SK-N-SH (cell line): Measurements from ENCODE around the gene MRPL43.
A peak's percentile ranks its signal among the peaks of the same experiment; 100 is the strongest.

ENCODE experiments used
- EZH2phosphoT487 ChIP-seq: fragments of 200-600 bp; sonication (generic); IDR thresholded peaks from 2 replicates; pipeline ENCODE4 v1.6.1; 2017; ENCODE audit warnings: low read depth, mixed run types, mild to moderate bottlenecking, antibody characterized with exemption, moderate library complexity, borderline replicate concordance
- MAX ChIP-seq: IDR thresholded peaks from 2 replicates; pipeline ENCODE4 v1.4.0; 2012; ENCODE audit warnings: low read depth
- MXI1 ChIP-seq: IDR thresholded peaks from 2 replicates; pipeline ENCODE4 v1.6.1; 2012; ENCODE audit warnings: mild to moderate bottlenecking, low read depth, low read length, improper control_type of control experiment
- TF ChIP-seq, protein P1 (sequence below): fragments of 200-600 bp; sonication (generic); IDR thresholded peaks from 2 replicates; pipeline ENCODE4 v1.6.1; 2017; ENCODE audit warnings: antibody characterized with exemption, mild to moderate bottlenecking, moderate library complexity

DNA sequence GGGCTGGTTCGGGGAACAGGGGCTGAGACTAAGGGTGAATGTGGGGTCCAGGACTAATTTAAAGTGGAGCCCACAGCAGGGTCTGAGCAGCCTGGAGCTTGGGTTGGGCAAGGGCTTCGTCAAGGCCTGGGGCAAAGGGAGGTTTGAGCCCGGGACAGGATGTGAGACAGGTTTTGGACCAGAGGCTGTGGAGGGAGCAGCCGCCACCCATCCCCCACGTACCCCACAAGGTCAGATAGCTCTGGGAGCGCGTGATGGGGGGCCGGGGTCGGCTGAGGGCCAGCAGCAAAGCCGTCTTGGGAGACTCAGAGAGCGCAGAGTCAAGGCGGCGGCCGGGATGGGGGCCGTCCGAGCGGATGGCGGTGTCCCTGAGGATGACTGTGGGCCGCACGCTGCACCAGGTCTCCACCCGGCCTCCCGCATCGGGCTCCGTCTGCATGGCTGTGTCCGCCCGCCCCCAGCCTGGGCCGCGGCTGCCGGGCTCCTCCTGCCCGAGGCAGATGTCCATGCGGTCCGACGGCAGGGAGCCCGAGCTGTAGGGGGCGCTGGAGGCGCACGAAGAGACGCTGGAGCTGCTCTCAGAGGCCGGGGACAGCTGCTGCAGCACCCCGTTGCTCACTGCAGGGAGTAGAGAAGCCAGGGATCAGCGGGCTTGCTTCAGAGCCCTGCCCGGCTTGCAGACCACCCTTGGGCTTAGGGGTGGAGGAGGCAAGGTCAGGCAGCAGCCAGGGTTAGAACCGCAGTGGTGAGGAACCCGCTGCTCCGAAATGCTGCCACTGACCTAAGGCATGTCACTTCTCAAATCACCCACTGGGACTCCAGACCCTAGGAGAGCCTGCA lies 31.5 kb upstream of the MRPL43 start:
- no peak for TF ChIP-seq EZH2phosphoT487
- TF ChIP-seq MAX: peak; percentile 72
- TF ChIP-seq, protein P1, sequence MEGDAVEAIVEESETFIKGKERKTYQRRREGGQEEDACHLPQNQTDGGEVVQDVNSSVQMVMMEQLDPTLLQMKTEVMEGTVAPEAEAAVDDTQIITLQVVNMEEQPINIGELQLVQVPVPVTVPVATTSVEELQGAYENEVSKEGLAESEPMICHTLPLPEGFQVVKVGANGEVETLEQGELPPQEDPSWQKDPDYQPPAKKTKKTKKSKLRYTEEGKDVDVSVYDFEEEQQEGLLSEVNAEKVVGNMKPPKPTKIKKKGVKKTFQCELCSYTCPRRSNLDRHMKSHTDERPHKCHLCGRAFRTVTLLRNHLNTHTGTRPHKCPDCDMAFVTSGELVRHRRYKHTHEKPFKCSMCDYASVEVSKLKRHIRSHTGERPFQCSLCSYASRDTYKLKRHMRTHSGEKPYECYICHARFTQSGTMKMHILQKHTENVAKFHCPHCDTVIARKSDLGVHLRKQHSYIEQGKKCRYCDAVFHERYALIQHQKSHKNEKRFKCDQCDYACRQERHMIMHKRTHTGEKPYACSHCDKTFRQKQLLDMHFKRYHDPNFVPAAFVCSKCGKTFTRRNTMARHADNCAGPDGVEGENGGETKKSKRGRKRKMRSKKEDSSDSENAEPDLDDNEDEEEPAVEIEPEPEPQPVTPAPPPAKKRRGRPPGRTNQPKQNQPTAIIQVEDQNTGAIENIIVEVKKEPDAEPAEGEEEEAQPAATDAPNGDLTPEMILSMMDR: peak; percentile 76
- peak; percentile 62 for TF ChIP-seq MXI1
